ENCODE results near the gene ODAD3.
A peak's percentile ranks its signal among the peaks of the same experiment; 100 is the strongest.
"Not testable (repeated sequence)": the region's sequence is repeated elsewhere in the genome, so short reads cannot be mapped to it uniquely, and the experiment has no call there.

The ODAD3 gene

DNA sequence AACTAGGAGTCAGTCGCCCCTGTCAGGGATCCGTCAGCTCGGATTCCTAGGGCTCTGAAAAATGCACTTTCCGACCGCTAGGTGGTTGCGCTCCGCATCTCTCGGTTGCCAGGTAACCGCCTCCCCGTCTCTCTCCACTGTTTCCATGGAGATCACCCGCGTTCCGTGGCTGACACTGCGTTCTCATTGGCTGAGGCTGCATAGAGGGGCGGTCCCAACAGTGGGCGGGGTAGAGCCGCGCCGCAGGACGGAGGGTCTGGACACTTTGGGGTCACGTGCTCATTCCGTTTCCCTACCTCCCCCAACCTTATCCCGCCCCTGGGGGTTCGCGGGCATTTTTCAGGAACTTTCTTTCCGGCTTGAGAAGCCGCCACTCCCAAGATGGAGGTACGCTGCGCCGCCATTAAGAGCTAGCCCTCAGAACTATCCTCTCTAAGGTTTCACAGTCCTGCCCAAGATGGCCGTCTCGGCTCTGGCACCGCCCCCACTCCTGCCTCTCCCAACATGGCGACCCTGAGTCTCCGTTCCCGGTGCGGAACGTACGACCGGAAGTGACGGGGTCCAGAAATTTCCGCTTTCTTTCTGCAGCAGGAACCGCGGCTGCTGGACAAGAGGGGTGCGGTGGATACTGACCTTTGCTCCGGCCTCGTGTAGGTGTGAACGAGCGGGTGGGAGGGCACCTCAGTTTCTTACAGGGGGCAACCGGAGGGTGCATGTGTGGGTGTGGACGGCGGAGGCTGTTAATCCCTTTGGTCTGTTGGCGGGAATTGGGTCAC lies at the start of gene ODAD3, which contains the start of gene PRKCSH:
TSS of gene ODAD3 (minus strand) at position 65 of the 776 bp plus-strand sequence. CDS start 105 bp downstream, outside the sequence.
TSS of gene PRKCSH (plus strand) at position 579 of the 776 bp plus-strand sequence. CDS start 483 bp downstream, outside the sequence.
- peak; percentile 100 for DNase-seq

DNA sequence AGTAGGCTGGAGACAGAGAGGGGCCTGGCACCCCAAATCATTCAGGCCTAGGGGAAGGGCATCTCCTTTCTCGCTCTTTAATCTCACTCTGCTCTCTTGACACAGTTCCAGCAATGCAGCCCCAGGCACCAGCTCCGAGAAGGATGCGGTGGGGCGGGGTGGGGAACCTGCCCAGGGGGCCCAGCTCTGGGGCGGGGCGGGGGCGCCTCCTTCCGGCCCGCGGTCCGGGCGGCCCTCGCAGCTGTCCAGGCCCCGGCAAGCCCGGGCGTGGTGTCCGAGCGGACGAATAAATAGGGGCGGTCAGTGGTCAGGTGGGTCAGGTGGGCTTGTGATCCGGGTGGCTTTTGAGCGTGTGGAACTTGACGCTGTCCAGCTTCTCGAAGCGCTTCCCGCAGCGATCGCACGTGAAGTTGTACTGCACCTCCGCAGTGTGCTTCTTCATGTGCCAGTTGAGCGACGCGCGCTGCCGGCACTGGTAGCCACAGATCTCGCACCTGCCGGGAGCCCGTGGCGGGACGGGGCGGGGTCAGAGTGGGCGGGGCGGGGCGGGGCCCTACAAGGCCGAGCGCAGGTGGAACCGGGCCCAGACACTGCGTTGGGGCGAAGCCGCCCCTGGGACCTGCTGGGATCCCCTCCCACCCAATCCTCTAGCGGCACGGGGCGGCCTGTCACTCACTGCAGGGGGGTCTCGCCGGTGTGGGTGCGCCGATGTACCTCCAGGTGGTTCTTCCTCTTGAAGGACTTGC lies 48.6 kb upstream of the ODAD3 start:
- no peak for DNase-seq

DNA sequence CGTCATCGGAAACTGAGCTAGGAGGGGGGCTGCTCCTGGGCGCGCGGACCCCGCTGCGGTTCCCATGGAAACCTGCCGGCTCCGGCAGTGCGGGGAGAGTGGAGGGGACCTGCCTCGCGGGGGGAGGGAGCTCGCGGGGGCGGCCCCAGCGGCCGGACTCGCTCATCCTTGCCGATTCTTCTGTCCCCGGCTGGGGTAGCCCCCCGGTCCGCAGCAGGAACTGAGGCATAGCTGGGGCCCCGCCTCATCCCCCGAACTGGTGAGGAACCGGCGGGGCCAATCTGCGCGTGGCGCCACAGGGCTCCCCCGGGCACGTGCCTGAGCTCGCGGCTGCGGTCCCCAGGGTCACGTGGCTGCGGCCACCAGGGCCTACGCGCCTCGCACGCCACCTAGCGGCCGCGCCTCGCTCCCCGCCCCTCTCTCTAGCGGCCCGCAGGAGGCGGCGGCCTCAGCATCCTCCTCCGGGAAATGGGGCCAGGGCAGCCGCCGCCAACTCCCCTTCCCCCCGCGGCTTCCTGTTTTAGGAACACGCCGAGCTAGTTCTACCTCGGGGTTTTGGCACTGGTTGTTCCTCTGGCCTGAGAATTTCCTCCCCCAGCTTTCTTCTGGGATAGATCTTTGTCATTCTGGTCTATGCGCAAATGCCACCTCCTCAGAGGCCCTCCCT lies 47.6 kb upstream of the ODAD3 start:
- DNase-seq = peak; percentile 73

DNA sequence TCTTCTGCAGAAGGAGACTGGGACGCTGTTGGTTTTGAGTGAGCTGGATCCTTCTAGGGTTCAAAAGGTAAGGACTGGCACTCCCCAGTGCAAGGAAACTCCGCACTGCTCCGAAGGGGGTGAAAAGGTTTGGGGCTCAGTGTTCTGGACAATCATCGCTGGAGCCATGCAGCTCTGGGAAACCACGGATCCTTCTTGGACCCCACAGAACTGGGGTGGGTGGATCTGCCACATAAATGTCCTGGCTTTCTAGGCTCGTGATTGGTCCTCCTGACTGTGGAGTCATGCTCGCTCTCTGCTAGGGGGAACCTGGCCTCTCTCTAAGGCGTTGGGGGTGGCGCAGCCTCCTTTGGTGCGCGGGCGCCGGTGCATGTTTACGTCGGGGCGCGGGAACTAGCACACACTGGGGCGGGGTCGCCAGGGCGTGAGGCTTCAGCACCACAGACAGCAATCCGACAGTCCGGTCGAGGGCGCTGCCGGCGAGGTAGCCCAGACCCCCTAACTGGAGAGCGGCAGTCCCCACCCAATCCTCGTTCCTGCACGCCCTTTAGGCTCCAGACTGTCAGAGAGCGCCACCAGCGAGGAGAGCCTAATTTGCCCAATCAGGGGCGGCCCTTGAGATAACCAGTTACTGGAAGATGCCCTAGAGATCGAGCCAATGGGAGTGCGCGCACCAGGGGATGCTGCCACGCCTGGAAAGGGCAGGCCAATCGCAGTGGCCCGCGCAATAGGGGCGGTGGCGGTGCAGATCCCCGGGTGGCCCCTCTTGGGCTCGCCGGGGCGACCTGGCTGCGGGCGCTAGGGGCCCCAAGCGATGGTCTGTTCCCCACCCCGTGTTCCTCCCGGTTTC lies 46.8 kb upstream of the ODAD3 start:
- peak; percentile 81 for DNase-seq

DNA sequence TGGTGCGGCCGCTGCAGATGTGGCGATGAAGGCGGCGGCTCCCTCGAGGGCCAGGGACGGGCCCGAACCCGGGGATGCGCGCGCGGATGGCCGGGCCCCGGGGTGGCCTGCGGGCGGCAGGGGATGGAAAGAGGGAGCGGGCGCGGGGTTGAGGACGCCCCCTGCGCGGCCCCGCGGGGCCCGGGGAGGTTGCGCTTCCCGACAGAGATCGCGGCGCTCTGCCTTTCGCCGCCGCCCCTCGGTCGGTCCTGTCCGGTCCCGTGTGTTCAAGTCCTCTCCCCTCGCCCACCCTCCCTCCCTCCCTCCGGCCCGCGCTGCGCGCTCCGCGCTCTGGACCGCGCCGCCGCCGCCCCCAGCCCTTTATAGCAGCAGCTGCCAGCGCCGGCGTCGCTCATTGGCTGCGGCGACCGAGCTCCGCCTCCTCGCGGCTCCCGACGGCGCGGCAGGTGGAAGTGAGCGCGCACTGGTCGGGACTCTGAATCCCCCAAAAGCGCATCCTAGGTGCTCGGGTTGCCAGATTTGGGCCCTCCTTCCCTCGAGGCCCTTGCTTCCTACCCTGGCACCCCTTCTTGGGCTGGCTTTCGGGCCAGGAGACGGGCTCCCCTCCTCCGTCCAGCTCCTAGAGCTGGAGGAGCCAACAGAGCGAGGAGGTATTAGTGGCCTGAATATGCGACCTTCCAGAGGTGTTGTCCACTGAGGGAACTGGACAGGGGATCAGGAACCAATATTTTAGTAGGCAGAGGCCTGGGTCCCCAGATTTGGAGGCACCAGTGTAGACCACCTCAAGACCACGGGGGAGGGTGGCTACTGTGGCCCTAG lies 46.0 kb upstream of the ODAD3 start, which contains the start of gene ELAVL3:
TSS of gene ELAVL3 (minus strand) at position 332 of the 819 bp plus-strand sequence. CDS start 438 bp downstream, outside the sequence.
- DNase-seq = no peak

DNA sequence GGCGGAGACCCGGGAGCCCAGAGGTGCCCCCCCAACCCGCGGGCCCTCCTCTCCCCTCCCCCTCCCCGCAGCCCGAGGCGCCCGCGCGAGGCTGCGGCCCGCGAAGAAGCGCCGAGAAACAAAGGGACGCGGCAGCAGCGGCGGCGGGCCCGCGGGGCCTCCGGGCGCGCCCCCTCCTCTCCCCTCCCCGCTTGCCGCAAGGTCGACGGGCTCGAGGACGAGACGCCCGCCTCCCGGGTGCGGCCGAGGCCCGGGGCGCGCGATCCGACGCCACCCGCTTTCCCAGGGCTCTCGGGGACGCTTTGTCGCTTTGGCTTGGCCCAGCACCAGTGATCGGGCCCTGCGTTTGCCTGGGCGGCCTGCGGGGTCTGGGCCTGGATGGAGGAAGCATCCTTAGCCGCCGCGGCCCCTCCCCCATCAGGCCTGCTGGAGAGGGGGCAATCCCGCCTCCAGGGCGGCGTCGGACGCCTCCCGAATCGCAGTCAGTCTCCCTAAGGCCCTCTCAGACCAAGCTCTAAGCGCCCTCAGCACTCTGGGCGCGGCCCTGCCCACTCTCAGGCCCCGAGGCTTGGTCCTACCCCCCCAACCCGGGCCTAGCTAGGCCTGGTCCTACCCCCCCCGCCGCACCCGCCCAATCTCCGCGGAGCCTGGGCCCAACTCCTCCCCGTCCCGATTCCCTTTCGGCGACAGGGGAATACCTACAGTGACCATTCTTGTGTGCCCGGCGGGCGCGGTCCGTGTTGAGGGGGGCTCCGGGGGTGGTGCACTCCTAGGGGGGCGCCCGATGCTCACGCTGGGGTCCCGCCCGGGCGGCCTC lies 45.2 kb upstream of the ODAD3 start:
- DNase-seq = no peak

DNA sequence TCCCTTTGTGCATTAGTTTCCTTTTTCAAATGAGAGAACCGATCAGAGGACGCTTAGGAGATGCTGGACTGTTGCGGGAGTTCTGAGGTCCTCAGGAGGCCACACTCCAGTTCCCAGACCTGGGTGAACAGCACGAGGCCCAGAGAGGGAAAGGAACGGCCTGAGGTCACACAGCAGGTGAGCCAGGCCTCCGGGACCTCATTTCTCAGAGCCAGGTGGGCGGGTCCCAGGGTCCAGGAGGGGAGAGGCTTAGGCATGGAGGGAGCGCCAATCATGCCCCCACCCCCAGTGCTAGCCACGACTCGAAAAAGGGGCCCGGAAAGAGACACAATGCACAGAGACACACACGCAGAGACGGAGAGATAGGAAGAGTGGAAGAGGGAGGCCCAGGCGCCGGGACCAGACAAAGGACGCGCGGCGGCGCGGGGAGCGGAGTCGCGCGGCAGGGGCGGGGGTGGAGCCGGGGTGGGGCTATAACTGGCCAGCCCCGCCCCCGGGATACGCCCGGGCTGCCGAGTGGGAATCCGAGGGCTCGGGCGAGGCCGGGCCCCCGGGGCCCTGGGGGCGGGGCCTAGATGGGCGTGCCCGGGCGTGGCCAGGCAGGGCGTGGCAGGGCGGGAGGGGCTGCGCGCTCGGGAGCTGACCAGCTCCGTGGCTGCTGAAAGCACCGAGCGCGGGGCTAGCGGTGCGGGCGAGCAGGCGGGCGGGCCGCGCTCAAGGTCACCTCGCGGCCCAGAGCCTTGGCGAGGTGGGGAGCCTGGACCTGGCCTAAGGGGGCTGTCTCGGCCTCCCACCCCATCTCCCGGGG lies 44.4 kb upstream of the ODAD3 start:
- DNase-seq = no peak

DNA sequence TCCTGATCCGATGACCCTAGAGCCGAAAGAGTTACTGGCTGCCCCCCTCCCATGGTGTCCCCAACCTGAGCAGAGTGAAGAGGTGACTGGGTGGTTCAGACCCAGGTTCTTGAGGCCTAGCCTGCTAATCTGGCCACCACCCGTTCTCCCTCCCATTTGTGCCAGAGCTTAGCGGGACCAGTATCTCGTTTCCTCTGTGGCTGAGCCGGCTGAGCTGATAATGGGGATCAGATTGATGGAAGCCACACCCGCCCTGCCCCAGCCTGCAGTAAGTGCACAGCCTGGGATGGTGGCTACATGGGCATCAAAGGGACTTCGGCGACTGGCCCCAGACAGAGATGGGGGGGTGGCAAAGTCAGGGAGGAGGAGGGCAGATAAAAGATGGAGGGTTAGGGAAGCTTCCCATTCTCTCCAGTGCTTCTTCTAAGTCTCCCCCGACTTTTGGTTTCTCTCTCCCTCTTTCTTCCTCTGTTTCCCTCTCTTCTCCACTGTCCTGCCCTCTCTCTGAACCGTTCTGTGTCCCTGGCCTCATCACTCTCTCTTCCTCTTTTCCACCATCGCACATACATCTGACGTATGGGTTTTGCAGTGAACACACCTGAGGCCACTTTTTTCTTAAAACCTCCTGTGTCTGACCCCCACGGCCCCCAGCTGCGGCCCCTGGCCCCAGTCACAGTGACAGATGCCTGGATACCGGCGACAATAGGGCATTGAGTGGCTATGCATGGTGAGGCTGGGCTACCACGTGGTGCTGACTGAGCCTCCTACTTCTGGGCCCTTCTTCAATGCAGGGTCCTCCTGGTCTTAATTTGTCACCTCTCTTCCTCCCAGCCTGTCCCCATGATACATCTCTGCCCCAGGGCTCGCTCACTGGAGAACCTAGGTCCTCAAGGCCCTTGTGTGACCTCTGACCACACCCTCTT lies 43.5 kb upstream of the ODAD3 start:
- no peak for DNase-seq

DNA sequence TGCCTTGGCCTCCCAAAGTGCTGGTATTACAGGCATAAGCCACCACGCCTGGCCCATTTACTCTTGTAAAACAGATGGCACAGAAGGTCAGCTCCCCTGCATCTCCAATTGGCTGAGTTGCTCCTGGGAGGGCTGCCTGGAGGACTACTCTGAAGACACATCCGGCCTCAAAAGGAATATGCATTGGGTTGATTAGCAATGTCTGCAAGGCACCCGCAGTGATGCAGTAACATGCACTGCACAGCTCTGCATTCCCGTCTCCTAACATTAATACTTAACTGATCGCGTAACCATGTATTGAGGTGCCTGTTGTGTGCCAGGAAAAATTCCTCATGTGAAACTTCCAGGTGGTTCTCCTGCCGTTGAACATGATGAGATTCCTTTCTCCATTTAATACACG lies 40.9 kb upstream of the ODAD3 start:
- no peak for DNase-seq

DNA sequence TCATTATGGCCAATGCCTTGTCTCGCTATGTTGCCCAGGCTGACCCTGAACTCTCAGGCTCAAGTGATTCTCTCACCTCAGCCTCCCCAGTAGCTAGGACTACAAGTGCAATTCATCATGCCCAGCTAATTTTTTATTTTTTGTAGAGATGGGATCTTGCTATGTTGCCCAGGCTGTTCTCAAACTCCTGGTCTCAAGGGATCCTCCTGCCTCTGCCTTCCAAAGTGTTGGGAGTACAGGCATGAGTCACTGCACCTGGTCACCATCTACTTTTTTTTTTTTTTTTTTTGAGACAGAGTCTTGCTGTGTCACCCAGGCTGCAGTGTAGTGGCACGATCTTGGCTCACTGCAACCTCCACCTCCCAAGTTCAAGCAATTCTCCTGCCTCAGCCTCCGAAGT lies 40.4 kb upstream of the ODAD3 start:
- not testable (repeated sequence) for DNase-seq

DNA sequence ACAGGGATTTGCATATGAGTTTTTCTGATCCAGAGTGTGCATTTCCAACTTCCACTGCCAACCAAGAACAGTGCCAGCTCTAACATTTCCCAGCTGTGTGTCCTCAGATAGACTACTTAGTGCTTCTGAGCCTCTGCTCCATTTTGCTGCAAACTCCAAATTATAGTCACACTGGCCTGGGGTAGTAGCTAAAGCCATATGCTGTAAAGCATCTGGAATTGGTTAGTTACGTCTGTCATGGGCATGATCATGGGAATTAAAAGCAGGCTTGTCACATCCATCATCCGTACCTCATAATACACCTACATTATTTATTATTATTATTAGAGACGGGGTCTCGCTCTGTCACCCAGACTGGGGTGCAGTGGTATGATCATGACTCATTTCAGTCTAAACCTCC lies 38.8 kb upstream of the ODAD3 start:
- DNase-seq = no peak

DNA sequence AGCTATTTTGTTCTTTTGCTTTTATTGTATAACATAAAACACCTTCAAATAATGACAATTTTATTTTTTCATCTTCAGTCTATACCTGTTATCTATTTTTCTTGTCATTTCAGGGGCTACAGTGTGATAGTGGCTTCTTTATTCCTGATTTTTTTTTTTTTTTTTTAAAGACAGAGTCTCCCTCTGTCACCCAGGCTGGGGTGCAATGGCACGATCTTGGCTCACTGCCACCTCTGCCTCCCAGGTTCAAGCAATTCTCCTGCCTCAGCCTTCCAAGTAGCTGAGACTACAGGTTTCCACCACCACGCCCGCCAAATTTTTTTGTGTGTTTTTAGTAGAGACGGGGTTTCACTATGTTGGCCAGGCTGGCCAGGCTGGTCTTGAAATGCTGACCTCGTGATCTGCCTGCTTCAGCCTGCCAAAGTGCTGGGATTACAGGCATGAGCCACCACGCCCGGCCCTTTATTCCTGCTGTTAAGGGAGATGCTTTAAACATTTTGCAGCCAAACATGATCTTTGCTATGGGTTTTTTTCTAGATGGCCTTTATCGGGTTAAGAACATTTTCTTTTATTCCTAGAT lies 33.4 kb upstream of the ODAD3 start:
- DNase-seq = not testable (repeated sequence)

DNA sequence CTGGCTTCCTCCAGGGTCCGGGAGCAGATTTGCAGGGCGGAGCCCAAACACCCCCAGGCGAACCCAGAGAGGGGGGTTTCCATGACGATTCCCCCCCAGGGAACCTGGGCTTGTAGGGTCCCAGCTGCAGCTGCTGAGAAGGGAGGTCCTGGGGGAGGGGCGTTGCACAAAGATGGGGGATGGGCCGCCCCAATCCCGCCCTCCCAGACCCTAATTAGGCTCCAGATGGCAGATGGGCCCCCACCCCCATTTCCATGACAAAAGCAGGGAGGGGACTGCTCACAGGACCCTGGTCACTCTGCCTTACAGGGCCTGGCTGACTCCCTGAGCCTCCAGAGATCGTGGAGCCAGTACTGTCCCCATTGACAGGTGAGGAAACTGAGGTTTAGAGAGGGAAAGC lies 30.7 kb upstream of the ODAD3 start:
- no peak for DNase-seq

DNA sequence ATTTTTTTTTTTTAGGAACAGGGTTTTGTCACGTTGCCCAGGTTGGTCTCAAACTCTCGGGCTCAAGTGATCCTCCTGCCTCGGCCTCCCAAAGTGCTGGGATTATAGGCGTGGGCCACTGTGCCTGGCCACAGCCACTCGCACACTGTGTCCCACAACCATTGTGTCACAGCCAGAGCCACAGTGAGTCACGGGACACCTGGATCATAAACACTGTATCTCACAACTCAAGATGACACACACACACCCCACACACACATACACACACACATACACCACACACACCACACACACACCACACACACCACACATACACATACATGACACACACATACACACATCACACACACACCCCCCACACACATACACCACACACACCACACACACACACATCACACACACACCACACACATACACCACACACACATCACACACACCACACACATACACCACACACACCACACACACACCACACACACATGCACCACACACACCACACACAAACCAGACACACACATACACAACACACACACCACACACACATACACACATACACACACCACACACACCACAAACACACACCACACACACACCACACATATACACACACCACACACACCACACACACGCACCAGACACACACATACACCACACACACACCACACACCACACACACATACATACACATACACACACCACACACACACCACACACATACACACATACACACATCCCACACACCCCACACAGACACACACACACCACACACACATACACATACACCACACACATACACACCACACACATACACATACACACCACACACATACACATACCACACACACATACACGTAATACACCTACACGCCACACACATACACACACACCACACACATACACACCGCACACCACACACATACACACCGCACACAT lies 29.7 kb upstream of the ODAD3 start:
- DNase-seq = no peak

DNA sequence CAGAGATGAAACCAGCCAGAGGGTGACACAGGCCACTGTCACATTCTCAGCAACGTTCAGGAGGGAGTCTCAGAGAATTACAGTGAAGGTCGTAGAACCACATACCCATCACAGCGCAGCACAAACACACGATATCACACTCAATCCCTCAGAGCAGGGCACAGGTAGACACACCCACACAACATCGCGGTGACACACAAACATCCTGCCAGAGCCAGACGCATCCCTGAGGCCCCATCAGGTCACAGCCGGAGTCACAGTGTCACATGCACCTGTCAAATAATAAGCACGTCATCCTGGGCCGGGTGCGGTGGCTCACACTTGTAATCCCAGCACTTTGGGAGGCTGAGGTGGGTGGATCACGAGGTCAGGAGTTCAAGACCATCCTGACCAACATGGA lies 28.5 kb upstream of the ODAD3 start:
- DNase-seq = no peak

DNA sequence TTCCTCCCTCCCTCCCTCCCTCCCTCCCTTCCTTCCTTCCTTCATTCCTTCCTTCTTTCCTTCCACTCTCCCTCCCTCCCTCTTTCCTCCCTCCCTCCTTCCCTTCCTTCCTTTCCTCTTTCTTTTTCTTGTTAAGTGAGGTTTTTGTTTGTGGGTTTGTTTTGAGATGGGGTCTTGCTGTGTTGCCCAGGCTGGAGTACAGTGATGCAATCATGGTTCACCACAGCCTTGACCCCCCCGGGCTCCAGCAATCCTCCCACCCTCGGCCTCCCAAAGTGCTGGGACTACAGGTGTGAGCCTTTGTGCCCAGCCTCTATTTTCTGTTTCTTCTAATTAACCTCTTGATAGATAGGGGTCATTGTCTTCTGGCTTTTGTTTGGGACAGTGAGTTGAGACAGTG lies 26.5 kb upstream of the ODAD3 start:
- DNase-seq = no peak

DNA sequence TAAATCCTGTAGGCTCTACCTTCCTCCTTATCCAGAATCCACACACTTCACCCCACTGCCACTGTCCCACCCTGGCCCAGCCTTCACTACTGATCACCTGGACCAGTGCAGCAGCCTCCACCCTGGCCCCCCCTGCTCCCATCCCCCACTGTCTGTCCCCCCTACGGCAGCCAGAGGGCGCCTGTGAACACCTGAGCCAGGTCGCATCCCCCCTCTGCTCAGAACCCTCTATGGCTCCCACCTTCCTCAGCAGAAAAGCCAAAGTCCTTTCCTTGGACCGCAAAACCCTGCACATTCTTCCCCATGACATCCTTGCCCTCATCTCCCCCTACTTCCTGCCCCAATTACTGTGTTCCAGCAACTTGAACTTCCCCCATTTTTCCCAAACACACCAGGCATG lies 25.3 kb upstream of the ODAD3 start:
- no peak for DNase-seq

Data from fibroblast of skin of right quadriceps (primary cell).